ENCODE results near the gene NRP1.
A peak's percentile ranks its signal among the peaks of the same experiment; 100 is the strongest.
"Not testable (repeated sequence)": the region's sequence is repeated elsewhere in the genome, so short reads cannot be mapped to it uniquely, and the experiment has no call there.

Gene NRP1

GRCh38 chr10:33334153-33334804 is at the start of gene NRP1:
Gene NRP1, minus strand, starts transcription at chr10:33334667. Its CDS starts 285 bp downstream, at chr10:33334382.
- DNase-seq: no peak

DNA sequence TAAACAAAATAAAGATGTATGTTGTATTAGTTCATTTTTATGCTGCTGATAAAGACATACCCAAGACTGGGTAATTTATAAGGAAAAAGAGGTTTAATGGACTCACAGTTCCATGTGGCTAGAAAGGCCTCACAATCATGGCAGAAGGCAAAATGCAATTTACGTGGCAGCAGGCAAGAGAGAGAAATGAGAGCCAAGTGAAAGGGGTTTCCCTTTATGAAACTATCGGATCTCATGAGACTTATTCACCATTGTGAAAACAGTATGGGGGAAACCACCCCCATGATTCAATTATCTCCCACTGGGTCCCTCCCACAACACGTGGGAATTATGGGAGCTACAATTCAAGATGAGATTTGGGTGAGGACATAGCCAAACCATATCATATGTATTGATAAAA is 49.7 kb upstream of the NRP1 start:
- not testable (repeated sequence) for DNase-seq

- no peak for DNase-seq
Observed at GRCh38 chr10:33382921-33383713, 48.6 kb upstream of the NRP1 start.

GRCh38 chr10:33382216-33382600 is 47.7 kb upstream of the NRP1 start:
- no peak for DNase-seq

DNA sequence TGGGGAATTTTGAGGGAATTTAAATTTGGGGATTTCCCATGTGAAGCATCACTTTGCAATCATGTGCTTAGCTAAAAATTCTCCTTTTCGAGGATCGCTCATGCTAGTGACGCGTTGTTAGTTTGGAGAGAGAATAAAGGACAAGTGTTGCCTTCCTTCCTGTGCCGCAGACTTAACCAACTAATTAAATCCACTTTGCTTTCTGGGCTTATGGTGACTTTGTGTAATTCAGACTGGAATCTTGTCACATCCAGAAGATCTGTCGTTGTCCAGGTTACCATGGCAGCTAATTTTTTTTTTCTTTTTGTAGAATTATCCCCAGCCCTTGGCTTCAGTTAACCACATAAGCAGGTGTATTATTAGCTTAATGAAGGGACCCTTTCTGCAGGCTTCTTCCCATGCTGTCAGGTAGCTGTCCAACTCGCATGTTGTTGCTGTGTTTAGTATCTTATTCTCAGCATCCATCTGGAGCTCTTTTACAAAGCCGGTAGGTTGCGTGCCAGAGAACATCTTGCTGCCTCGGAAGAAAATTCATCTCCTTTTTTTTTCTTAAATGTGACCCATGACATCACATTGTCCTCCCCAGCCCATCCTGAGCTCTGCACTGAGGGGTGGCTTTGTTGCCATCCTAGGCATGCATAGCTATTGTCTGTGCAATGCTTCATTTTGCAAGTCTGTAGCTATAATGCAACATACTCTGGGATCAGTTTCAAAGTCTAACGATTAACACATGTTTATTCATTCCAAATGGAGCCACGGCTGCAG is 47.2 kb upstream of the NRP1 start:
- DNase-seq: peak; percentile 56

DNA sequence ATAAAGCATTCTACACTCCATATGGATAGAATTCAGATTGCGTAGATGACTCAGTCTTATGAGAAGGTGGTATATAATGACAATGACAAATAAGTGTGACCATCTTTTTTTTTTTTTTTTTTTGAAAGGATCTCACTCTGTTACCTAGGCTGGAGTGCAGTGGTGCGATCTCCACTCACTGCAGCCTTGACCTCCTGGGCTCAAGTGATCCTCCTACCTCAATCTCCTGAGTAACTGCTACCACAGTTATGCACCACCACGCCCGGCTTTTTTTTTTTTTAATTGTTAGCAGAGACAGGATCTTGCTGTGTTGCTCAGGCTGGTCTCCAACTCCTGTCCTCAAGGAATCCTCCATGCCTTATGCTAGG is 43.2 kb upstream of the NRP1 start:
- no peak for DNase-seq

DNA sequence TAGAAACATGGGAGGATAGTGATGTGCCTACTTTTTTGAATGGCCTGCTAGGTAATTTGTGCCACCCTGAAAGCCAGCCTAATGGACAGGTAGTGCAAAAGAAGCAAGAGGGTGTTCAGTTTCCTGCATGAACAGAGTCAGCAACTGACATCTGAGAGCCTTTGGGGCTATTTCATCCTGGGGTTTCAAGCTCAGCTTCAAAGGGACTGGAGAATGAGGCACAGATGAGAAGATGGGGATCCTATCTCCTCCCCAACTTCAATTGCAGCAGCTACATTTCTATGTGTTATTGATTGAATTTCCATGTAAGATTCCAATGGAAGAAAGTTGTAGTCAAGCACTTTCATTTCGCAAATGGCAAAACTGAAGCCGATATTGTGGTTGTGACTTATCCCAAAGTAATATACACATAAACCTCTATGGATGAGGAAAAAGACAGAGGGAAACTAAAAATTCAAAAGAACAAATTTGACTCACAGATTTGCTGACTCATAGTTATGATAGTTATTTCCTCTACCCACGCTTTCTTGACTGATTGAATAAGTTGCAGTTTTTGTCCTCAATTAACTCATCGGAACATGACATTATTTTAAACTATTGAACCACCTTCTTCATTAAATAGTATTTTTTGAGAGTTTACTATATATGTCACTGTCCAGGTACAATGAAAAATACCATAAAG is 42.6 kb upstream of the NRP1 start:
- no peak for DNase-seq

GRCh38 chr10:33376476-33376875 is 42.0 kb upstream of the NRP1 start:
- no peak for DNase-seq

- no peak for DNase-seq
Observed at GRCh38 chr10:33373263-33373662, 38.8 kb upstream of the NRP1 start.

DNA sequence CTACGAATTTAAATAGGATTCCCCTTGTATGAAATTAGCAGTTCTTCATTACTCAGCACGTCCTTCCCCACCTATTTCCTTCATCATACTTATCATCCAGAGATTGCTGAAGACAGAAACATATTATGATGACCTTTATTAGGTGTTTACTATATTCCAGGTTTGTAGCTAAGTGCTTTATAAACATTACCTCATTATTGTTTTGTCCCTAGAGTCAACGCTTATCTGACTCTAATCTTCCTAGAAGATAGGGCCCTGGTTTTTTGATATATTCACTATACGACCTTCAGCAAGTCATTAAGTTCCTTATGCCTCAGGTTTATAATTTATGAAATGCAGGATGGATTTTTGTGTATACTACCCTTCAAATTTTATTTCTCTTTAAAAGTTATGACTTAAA is 36.8 kb upstream of the NRP1 start:
- DNase-seq: no peak

GRCh38 chr10:33370434-33370930 is 36.0 kb upstream of the NRP1 start:
- no peak for DNase-seq

GRCh38 chr10:33368086-33368485 is 33.6 kb upstream of the NRP1 start:
- no peak for DNase-seq

DNA sequence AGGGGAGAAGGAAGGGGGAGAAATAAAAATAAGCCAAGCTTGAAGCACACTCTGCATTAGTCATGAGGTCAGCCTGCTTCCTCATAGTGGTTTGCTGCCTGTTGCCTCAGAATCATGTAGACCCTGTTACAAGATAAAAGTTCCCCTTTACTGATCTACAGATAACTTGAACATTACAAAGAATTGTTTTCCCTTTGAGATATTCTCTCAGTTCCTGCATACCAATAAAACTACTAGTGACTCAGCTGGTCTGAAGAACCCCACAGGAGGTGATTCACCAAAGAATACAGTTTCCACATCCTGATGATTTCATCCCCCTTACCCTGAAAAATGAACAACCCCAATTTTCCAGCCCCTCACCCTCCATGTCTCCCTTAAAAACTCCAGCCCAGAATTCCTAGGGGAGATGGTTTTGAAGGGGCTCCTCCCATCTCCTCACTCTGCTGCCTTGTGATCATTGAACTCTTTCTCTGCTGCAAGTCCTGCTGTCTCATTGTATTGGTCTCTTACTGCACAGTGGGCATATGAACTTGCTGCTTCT is 31.5 kb upstream of the NRP1 start:
- no peak for DNase-seq

- no peak for DNase-seq
Observed at GRCh38 chr10:33365301-33365700, 30.8 kb upstream of the NRP1 start.

GRCh38 chr10:33363106-33363505 is 28.6 kb upstream of the NRP1 start:
- no peak for DNase-seq

DNA sequence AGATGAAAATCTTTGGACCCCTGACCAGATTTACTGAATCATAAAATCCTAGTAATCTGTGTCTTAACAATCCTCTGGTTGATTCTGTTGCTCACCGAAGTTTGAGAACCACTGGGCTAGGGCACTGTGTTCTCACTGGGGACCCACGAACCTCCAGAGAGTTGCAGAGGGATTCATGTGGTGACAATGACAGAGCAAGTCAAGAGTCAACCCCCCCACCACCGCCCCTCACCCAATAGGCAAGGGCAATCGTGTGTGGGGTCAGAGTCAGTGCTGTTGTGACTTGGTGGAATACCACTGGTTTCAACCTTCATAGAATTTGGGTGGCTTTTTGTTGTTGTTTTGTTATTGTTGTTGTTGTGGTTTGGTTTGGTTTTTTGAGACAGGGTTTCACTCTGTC is 23.5 kb upstream of the NRP1 start:
- DNase-seq: no peak

- no peak for DNase-seq
Observed at GRCh38 chr10:33355274-33355673, 20.8 kb upstream of the NRP1 start.

DNA sequence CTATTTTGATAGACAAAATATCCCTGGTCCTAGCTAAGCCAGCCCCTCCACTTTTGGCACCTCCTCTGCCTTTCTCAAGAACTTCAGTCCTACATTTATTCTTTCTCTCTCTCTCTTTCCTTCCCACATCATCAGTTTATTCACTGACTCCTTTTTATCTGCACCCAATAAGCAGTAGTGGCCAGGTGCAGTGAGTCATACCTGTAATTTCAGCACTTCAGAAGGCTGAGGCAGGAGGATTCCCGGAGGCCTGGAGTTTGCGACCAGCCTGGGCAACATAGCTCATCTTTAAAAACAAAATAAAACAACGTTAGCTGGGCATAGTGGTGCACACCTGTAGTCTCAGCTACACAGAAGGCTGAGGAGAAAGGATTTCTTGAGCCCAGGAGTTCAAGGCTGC is 19.4 kb upstream of the NRP1 start:
- DNase-seq: no peak

DNA sequence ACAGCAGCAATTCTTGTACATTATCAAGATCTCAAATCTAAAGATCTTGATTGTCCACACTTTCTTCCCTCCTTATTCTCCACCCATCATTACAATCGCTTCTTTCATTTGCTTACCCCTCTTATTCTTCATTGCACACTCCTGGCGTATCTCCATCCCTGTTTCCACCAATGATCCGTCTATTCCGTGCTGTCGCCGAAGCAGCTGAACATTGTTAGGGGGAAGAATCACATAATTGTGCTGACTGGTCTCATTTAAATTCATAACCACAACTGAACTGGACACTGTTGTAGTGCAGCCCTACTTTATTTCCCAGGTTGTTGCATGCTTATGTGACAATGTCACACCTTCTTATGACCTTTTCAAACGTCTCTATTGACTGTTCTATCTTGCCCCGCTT is 18.9 kb upstream of the NRP1 start:
- DNase-seq: no peak

DNA sequence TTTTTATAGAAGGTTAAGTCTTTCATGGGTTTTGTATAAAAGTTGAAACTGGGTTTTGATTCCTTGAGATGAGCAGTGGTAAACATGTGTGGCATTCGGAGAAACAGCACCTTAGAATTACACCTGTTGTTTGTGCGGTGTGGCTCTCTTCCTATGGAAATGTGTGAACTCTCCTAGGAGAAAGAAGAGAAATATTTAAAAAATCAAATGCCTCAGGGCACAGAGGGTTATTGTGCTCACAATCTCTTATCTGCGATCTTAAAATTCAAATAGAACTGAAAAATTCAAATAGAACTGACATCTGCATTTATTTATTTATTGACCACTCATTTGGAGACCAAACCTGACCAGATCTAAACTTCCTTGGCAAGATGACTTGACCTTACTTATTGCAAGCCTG is 18.1 kb upstream of the NRP1 start:
- DNase-seq: no peak

- no peak for DNase-seq
Observed at GRCh38 chr10:33352175-33352574, 17.7 kb upstream of the NRP1 start.

DNA sequence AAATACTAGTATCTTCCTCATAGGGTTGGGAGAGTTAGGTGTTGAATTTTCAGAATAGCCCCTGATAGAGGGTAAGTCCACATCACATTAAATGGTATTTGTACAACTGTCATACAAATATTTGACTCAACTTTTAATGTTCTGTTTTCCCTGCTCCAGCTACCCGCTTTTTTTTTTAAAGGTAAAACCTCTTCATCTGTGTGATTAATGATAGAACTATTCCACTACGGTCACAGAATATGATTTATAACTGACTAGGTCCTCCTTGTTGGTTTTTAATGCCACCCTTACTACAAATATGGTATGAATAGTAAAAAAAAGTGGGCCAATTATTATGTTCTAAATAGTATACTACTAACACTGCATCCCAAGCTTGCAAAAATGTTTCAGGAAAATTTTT is 15.6 kb upstream of the NRP1 start:
- no peak for DNase-seq

GRCh38 chr10:33349268-33349667 is 14.8 kb upstream of the NRP1 start:
- DNase-seq: no peak
